Brain microvascular endothelial cell (primary cell): ENCODE results near the gene EGLN2.
A peak's percentile ranks its signal among the peaks of the same experiment; 100 is the strongest.
"Not testable (repeated sequence)": the region's sequence is repeated elsewhere in the genome, so short reads cannot be mapped to it uniquely, and the experiment has no call there.

ENCODE experiments used
- DNase-seq: peaks from one replicate; pipeline ENCODE4 v3.0.0-alpha.2; 2020
- H3K27ac ChIP-seq: fragments of 250-450 bp; sonication (Bioruptor Pico); 2 replicates; pipeline ENCODE4 v1.5.1; 2020; ENCODE audit warnings: mild to moderate bottlenecking, moderate library complexity
- H3K27me3 ChIP-seq: fragments of 250-450 bp; sonication (Bioruptor Pico); replicated peaks from 2 replicates; pipeline ENCODE4 v1.5.1; 2020; ENCODE audit warnings: mild to moderate bottlenecking
- H3K36me3 ChIP-seq: fragments of 250-450 bp; sonication (Bioruptor Pico); replicated peaks from 2 replicates; pipeline ENCODE4 v1.5.1; 2020; ENCODE audit warnings: mild to moderate bottlenecking
- H3K4me3 ChIP-seq: 2 replicates; pipeline ENCODE4 v1.5.1; 2011; ENCODE audit warnings: low read depth, mild to moderate bottlenecking, control low read depth, low read length, moderate library complexity
- CTCF ChIP-seq: IDR thresholded peaks from 2 replicates; pipeline ENCODE4 v1.5.1; 2011; ENCODE audit warnings: low read depth, mild to moderate bottlenecking, moderate library complexity, low read length, control low read depth, inconsistent platforms; ENCODE audit errors: missing control alignments
- in situ Hi-C: cut with HindIII; loops from 2 replicates; pipeline ENCODE4 v1.10.0; 2017; ENCODE audit warnings: low sequenced_read_pairs, low pct_ligation_motif_present

The EGLN2 gene

GRCh38 chr19:40818480-40819399, 19.7 kb downstream of the EGLN2 start:
- H3K27ac ChIP-seq, H3K36me3 ChIP-seq, in situ Hi-C loops, H3K27me3 ChIP-seq: not testable (repeated sequence)
- H3K4me3 ChIP-seq = peak overlapping the region; percentile 39
- peak; percentile 52 for TF ChIP-seq CTCF
- DNase-seq = peak; percentile 42

GRCh38 chr19:40819479-40820234, 20.7 kb downstream of the EGLN2 start:
- H3K27ac ChIP-seq, in situ Hi-C loops, H3K27me3 ChIP-seq, H3K4me3 ChIP-seq, DNase-seq, H3K36me3 ChIP-seq: not testable (repeated sequence)
- TF ChIP-seq CTCF = peak; percentile 79

- Histone ChIP-seq H3K27ac (no peak overlapping the region), H3K36me3 (no peaks in the 10 kb centered on the region), H3K4me3 (no peak overlapping the region), H3K27me3 (no peaks in the 10 kb centered on the region)
- TF ChIP-seq CTCF = no peak
- no peak for DNase-seq
- in situ Hi-C loops = no loop called here
Measured at GRCh38 chr19:40822161-40822560, 23.2 kb downstream of the EGLN2 start.

- H3K27ac ChIP-seq, in situ Hi-C loops, H3K27me3 ChIP-seq, H3K36me3 ChIP-seq, H3K4me3 ChIP-seq: not testable (repeated sequence)
- DNase-seq = peak; percentile 42
Measured at GRCh38 chr19:40822704-40823553, 23.9 kb downstream of the EGLN2 start.

- H3K27me3 ChIP-seq, H3K36me3 ChIP-seq, in situ Hi-C loops, H3K4me3 ChIP-seq, H3K27ac ChIP-seq, DNase-seq: not testable (repeated sequence)
Measured at GRCh38 chr19:40824916-40825315, 25.9 kb downstream of the EGLN2 start.

- H3K27ac ChIP-seq, H3K27me3 ChIP-seq, H3K36me3 ChIP-seq, DNase-seq, in situ Hi-C loops, H3K4me3 ChIP-seq: not testable (repeated sequence)
Measured at GRCh38 chr19:40825460-40826095, 26.6 kb downstream of the EGLN2 start.

- in situ Hi-C loops, H3K36me3 ChIP-seq, H3K4me3 ChIP-seq, DNase-seq, H3K27ac ChIP-seq, H3K27me3 ChIP-seq: not testable (repeated sequence)
Measured at GRCh38 chr19:40826312-40826698, 27.3 kb downstream of the EGLN2 start.

- H3K27me3 ChIP-seq, H3K27ac ChIP-seq, in situ Hi-C loops, DNase-seq, H3K36me3 ChIP-seq, H3K4me3 ChIP-seq: not testable (repeated sequence)
Measured at GRCh38 chr19:40826699-40827385, 27.9 kb downstream of the EGLN2 start.
